Midbrain (tissue), 1 donor: ENCODE results near the gene PHOX2A.

Source experiments
- DNase-seq: peaks from one replicate; lab custom pipeline; 2025; lab: John Stamatoyannopoulos, UW

PHOX2A gene

DNA sequence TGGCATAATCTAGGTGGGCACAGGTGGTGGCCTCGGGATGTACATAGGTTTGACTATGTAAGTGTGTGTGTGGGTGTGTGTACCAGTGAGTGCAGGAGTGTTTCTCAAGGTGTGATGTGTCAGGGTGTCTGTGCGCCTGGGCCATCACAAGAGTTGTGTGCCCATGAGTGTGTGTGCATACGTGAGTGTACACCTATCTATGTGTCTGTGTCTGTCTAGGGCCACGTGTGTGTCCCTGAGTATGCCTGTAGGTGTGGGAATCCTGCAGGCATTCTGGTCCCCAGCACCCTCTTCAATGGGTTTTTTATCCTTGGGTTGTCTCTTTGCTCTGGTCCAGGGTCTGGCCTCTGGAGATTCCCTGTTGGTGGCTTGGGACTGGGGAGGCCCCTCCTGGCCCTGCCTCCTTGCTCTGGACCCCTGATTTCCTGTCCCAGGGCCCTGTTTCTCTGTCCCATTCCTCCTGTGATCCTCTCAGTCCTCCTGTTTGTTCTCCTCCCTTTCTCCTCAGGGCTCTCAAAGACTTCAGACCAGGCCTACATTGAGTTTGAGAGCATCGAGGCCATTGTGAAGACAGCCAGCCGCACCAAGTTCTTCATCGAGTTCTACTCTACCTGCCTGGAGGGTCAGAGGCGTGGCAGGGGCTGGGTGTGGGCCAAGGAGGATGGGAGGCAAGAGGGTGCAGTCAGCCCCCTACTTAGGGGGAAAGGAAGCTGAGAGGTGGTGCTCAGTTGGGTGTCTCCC is 10.0 kb downstream of the PHOX2A start:
- DNase-seq: no peak

DNA sequence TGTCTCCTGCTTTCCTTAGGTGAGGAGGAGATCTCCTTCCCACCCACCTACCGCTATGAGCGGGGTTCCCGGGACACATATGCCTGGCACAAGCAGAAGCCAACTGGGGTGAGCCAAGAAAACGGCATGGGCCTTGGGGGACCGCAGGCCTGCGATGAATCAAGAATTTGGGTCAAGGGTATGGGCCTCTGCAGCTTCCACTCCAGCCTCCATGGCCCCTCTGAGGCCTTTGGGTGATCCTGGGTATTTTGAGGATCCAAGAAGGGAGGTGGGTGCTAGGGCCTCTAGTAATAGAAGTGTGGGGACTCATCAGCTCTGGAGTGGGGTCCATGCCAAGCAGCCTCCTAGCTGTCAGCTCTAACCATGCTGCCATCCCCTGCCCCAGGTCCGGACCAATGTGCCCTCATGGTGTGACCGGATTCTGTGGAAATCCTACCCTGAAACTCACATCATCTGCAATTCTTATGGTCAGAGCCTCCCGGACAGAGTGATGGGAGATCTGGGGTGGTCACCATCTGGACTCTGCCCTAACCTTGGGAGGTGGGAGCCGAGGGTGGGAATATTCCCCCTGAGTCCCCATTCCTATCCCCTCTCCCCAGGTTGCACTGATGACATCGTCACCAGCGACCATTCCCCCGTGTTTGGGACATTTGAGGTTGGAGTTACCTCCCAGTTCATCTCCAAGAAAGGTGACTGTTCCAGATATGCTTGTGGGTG is 10.8 kb downstream of the PHOX2A start:
- no peak for DNase-seq

DNA sequence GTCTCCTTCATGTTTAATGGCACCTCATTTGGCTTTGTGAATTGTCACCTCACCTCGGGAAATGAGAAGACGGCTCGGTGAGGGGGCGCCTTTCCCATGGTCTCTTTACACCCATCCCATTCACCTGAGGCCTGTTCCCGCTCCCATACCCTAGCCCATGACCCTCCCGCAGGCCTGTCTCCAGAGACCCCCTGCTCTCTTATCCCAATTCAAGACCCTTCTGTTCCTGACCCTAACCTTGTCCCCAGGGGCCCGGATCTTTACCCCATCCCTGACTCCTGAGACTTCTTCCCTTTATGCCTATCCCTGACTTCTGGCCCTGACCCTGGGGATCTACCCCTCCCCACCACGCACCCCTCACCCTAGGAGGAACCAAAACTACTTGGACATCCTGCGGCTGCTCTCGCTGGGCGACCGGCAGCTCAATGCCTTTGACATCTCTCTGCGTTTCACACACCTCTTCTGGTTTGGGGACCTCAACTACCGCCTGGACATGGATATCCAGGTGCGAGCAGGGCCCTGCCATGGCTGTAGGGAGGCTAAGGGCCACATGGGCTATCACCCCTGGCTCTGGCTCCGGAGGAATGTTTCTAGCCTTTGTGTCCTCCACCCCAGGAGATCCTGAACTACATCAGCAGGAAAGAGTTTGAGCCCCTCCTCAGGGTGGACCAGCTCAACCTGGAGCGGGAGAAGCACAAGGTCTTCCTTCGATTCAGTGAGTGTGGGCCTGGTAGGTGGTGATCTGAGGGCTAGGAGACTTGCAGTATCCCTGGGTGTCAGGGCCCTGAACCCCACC is 11.5 kb downstream of the PHOX2A start:
- no peak for DNase-seq

DNA sequence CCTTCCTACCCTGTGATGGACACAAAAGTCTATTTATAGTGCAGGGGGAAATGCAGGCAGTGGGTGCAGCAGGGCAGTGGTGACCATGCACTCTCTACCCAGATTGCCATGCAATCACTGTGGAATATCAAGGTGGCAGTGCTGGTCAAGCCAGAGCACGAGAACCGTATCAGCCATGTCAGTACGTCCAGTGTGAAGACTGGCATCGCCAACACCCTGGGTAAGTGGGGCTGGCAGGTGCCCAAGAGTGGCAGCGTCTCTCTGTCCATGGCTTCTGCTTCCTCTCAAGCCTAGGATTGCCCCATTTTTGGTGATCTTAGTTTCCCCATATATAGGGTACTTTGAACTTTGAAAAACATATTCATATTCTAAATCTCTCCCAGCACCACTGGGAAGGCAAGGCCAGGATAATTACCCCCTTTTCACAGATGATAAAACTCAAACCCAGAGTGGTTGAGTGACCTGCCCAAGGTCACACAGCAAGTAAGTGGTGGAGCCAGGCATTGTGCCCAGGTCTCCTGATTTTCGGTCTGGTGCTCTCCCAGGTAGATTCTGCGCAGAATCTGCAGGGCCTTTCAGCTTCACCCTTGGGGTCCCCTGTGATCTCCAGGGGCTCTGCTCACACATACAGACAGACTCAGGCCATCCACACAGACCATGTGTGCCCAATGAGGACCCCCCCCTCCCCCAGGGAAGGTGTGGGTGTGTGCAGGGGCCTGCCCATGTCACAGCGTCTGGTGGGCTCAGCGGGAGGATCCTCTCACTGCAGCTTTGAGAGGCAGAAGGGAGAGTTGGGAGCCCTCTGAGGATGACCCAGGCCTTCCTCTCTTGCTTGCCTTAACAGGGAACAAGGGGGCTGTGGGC is 12.3 kb downstream of the PHOX2A start:
- no peak for DNase-seq

DNA sequence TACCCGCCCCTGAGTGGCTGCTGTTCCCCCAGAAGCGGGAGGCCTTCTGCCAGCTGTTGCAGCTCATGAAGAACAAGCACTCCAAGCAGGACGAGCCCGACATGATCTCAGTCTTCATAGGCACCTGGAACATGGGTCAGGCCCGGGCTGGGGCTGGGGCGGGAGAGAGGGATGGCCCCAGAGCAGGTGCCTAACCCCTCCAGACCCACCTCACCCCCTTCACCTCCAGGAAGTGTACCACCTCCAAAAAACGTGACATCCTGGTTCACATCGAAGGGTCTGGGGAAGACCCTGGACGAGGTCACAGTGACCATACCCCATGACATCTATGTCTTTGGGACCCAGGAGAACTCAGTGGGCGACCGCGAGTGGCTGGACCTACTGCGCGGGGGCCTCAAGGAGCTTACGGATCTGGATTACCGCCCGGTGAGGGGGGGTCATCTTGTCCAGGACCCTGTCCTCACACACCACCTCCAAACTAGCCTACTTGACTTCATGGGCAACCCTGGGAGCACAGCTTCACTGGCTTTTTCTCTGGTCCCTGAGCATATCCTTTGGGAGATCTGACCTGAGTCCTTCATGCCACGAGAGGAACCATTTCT is 13.1 kb downstream of the PHOX2A start:
- DNase-seq: no peak

DNA sequence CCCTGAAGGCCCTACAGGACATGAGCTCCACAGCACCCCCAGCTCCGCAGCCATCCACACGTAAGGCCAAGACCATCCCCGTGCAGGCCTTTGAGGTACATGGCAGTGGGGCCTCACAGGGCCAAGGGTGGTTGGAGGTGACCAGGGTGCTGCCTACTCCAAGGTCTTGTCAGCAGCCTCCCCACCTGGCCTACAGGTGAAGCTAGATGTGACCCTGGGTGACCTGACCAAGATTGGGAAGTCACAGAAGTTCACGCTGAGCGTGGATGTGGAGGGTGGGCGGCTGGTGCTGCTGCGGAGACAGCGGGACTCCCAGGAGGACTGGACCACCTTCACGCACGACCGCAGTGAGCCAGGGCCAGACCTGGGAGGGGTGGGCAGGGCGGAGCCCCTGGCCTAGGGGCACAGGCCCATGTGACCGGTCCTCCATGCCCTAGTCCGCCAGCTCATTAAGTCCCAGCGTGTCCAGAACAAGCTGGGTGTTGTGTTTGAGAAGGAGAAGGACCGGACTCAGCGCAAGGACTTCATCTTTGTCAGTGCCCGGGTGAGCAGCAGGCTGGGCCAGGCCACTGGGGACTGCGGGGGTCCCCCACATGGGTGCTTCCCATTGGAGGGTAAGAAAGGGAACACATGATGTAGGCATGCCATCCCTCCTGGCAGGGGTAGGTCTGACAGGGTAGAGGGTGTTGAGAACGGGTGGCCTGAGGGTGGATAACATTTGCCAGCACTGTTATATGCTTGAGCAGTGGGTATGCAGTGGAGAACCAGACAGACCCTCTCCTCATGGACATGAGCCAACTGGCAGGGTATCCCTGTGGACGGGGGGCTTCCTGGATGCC is 13.8 kb downstream of the PHOX2A start:
- DNase-seq: no peak

DNA sequence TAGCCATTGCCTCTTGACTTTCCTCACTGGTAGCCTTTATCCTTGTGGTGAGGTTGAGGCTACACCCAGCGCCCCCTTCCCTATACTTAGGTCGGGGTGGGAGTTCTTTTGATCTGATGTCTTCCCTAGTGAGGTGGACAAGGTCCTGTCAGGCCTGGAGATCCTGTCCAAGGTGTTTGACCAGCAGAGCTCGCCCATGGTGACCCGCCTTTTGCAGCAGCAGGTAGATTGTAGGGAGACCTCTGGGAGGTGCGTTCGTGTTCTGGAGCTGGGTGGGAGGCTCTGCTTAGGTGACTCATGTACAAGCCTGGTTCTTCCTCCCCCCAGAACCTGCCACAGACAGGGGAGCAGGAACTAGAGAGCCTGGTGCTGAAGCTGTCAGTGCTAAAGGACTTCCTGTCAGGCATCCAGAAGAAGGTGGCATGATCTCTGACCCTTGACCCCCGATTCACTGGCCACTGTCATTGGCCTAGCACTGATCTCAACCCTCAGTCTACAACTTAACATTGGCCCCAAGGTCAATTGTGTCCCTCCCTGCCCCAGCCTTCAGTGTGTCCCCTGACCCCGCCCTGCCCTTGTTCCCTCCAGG is 14.5 kb downstream of the PHOX2A start:
- DNase-seq: no peak

DNA sequence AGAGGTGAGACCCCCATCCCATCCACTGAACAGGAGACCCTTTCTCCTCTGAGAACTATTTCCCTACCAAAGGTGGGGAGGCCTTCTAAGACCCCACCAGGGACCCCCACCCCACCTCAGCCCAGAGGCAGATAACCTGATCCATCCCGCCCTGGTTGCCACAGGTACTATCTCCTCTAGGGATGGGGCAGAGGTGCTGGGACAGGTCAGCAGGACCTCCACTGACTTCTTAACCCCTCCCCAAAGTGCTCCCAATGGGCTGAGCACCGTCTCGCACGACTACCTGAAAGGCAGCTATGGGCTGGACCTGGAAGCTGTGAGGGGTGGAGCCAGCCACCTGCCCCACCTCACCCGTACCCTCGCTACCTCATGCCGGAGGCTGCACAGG is 15.1 kb downstream of the PHOX2A start:
- no peak for DNase-seq

DNA sequence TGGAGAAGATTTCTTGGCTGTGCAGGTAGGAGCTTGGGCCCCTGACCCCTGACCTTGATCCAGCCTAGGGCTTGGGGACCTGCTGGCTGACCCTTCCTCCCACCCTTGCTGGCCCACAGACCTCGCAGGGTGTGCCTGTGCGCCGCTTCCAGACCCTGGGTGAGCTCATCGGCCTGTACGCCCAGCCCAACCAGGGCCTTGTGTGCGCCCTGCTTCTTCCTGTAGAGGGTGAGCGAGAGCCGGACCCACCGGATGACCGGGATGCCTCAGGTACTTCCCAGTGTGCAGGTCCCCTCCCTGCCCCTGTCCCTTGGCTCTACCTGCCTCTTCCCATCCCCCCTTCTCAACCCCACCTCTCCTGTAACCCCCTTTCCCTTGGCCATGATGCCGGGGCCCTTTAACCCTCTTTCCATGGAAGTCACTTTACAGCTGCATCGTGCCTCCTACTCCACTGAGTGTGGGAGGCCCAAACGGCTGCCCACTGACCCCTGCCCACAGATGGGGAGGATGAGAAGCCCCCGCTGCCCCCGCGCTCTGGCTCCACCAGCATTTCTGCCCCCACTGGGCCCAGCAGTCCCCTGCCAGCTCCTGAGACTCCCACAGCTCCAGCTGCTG is 15.6 kb downstream of the PHOX2A start:
- no peak for DNase-seq

DNA sequence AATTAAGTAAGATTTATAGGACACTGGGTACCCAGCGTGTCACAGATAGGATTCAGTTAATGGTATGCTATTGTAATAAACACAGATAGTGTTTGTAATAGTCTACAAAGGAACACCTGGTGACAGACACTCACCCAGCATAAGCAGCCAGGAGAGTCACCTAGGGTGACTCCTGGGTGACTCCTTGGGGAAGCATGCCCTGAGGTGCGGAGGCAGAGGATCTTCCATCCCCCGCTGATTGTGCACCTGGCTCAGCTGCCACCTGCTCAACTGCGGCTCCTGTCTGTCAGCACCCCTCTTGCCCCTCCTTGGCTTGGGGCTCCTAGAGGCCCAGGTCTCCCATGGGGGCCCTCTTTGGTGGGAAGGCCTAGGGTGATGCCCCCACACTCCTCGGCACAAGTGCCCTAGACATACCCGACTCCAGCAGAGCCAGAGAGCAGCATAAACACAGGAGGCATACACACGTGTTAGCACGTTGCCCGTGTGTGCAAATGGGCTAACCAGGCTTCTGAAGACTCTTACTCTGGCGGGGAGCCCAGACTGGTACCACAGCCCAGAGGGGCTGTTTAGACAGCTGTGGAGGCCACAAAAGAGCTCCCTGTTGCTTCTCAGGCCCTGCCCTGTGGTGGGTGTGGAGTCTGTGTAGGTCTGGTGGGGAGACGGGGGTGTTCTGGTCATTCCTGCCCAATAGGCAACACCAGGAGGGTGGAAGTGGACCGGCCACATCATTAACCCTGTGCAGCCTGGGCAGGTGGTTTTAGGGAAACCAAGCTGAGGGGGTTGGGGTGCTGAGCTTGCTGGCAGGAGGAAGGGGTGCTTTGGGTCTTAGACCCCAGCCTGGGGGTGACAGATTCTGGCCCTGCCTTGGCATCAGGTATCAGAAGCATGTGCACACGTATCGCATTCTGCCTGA is 16.4 kb downstream of the PHOX2A start:
- DNase-seq: peak; percentile 32

DNA sequence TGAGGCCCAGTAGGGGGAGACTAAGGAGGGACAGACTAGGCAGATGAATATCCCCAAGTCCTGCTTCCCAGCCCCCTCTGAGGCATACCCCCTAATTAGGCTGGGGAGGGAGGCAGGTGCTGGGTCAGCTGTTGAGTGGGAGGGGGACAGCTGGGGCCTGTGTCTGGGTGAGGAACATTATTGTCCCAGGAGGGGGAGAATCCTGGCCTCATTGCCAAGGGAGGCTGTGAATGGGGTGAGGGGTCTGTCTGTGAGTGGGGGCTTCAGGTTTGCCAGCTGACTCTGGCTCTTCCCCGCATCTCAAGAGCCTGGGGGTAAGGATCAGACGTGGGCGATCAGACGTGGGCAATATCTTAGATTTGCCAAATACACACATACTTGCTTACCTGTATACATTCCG is 17.3 kb downstream of the PHOX2A start:
- no peak for DNase-seq

DNA sequence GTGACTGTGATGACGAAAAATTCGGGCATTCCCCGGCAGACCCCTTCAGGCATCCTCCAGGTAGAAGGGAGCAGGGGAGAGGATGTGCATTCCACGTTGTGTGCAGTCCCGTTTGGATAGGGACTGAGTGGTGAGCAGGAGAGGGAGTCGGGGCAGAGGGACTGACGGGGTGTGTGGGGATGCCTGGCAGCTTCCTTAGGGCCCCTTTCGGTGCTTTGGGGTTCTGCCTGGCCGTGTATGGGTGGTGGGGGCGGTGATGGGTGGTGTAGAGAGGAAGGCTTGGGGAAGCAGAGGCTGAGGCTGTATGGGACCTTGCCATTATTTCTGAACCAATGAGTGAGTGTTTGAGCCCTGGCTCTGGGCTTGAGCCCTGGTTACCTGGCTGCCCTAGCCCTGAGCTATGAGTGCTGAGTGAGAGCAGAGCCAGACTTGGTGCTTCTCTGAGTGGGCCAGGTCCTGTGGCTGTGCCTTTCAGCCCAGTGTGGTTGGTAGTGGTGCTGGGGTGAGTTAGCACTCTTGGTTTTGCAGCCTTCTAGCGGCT is 18.5 kb downstream of the PHOX2A start:
- DNase-seq: no peak

DNA sequence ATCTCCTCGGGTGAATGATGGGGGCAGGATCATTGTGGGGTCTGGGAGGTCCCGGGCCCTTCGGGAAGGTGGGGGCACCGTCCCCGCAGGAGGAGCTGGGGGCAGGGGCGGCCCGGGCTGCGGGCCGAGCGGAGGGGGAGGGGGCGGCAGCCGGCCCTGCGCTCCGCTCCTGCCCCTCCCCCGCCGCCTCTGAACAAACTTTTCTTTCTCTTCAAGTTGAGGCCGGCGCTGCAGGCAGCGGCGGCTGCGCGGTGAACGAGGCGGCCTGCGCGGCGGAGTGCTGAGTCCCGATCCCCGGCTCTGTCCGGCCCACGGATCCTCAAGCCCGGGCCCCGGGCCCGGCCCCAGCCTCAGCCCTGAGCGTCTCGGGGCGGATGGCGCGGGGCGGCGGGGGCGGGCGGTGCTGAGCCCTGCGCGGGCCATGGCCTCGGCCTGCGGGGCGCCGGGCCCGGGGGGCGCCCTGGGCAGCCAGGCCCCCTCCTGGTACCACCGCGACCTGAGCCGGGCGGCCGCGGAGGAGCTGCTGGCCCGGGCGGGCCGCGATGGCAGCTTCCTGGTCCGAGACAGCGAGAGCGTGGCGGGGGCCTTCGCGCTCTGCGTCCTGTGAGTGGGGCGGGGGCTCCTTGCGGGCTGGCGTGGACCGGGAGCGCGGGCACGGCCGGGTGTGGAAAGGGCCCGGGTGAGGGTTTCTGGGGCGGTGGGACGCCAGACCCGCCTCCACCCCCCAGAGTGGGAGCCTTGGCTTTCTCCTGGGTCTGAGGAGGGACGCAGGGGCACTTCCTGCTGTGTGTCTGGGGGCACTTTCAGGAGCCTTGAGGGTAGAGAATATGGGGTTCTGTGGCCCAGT is 19.2 kb downstream of the PHOX2A start, which contains the start of gene INPPL1:
Gene INPPL1 (plus strand): TSS at position 204 of the 847 bp plus-strand sequence. CDS start 218 bp downstream, at position 422.
- peak; percentile 57 for DNase-seq

DNA sequence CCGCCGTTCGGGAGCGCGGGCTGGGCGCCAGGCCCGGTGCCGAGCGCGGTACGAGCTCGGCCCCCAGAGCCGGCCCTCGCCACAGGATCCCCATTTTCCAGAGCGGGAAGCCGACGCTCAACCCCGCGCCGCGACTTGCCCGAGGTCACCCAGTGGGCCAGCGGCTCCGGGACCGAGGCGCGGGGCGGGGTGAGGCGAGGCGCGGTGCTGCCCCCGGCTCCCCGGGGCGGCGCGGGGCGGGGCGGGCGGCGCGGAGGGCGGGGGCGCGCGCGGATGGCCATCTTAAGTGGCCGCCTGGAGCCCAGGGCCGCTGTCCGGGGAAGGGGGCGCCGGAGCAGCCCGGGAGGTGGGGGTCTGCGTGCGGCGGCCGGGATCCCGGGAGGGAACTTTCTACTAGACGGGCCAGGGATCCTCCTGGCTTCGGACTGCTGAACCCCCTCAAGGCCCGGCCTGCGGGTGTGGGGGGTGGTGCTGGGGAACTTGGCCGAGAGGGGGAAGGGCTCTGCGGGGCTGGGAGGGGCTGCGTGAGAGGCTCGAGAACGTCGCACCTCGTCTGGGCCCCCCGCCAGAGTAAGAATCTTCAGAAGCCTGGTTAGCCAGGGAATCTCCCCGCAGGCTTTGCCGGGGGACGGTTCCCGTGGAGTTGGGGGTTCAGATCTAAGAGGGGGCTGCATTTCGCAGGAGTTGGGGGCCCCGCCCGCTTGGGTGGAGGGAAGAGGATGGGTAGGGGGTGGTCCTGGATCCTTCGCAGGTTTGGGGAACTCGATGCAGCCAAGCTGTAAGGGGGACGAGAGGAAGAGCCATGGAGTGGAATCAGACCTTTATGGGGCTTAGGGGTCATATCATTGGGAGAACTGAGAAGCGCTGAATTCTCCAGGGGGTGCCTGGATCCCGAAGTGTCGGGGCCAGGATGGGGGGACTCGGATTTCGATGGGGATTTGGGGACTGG is 20.1 kb downstream of the PHOX2A start:
- DNase-seq: peak; percentile 44

DNA sequence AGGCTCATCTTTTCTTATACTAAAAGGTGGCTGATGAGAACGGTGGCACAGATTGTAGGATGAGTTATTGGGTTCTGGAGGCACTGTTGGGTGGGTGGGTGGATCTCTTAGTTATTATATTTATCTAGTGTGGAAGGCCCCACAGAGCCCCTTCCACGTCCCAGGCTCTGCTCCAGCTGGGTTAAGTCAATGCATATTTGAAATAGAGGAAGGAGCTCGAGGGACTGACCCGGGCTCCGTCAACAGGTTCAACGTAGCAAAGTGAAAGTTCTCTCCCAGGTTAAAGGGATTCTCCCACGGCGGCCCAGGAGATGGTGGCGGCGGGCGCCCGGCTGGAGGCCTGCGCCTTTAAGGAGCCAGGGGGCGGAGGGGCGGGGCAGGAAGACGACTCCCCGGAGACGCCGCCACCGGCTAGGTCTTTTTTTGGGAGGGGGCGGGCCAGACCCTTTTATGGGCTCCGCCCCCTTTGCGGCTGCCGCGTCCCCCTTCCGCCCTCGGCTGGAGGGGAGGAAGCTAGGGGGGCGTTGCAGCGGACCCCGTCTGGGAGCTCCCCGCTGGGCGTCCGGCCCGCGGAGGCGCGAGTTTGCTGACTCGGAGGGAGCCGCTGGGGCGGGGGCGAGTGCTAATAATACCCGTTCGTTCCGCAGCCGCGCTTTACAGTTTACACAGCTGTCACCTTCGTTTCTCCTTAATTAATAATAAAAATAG is 20.9 kb downstream of the PHOX2A start:
- DNase-seq: peak; percentile 84
